Measurements from ENCODE around the gene ING3.
"Not testable (repeated sequence)": the region's sequence is repeated elsewhere in the genome, so short reads cannot be mapped to it uniquely, and the experiment has no call there.

ING3 gene

DNA sequence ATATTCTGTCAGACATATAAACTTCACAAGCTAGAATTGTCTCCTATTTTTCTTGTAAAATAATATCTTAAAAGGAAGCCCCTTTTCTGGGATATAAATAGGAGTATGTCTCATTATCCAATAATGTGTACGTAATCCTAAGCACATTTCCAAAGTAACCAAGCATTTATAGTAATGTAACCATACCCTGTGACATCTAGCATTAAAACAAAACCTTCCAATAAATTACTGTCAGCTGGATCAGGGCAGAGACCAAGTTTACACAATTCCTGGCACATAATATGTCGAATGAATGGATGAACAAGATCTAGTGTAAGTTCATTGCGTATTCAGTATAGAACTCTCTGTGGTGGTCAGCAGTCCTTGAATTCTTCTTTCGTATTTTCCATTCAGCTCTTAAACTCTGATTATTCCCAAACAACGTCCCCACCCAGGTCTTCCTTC, 52.2 kb downstream of the ING3 start:
- DNase-seq (ENCODE audit: low spot score): no peak

DNA sequence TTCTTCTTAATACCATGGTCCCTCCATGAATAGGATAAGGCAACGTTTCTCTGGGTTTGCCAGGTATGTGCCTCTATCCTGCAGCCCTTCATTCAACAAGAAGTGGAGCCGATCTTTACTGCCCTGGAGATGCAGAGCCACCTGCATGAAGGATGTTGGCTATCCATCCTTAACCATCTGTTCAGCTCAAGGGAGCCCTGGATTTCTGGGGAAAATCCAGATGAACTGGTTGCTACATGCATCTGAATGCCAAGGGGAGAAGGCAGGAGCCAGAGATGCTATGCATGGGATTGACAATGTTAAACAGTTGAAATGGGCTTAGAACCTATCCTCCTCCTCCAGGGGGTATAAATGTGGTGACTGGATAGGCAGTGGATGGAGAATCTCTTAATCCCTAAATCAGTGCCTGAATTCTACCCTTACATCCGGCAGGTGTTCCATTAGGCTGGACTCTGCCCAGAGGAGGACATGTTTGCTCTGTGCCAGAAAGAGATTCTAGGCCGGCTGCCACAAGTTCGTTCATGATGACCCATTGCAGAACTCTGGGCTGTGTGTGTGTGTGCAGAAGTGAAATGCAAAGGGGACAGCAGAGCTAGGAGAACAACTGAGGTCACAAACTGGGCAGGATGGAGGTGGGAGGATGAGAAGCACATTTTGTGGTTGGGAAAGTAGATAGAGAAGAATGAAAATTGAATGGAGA, 53.6 kb downstream of the ING3 start:
- no peak for DNase-seq (ENCODE audit: low spot score)

DNA sequence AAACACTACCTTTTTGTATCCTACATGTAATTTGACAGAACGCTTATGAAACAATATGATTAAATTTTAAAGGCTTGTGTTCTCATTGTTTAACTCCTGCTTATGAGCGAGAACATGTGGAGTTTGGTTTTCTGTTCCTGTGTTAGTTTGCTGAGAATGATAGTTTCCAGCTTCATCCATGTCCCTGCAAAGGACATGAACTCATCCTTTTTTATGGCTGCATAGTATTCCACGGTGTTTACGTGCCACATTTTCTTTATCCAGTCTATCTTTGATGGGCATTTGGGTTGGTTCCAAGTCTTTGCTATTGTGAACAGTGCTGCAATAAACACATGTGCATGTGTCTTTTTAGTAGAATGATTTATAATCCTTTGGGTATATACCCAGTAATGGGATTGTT, 54.5 kb downstream of the ING3 start:
- DNase-seq (ENCODE audit: low spot score): not testable (repeated sequence)

DNA sequence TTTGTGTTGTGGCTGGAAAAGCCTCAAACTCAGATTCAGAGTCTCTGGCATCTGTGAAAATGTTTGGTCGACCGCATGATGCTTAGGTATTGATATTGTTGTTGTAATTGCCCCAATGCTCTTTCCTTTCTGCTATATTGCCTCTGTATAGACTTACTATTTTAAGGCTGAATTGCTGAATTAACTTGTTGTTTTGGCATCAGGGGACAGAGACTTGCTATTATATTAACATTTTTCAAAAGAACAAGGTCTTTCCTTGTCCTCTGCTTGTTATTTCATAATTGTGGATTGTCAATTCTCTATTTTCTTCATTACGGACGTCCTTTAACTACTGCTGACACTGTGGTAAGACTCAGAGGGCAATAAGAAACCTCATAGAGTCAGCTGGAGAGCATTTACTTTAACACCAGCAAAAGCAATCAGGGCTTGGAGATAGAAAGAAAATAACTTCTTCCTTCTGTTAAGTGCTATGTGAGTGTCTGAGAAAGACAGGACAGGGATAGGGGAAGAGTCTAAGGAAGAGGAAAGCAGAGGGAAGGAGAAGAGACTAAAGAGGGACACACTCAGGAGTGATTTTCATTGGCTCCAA, 55.5 kb downstream of the ING3 start:
- no peak for DNase-seq (ENCODE audit: low spot score)

DNA sequence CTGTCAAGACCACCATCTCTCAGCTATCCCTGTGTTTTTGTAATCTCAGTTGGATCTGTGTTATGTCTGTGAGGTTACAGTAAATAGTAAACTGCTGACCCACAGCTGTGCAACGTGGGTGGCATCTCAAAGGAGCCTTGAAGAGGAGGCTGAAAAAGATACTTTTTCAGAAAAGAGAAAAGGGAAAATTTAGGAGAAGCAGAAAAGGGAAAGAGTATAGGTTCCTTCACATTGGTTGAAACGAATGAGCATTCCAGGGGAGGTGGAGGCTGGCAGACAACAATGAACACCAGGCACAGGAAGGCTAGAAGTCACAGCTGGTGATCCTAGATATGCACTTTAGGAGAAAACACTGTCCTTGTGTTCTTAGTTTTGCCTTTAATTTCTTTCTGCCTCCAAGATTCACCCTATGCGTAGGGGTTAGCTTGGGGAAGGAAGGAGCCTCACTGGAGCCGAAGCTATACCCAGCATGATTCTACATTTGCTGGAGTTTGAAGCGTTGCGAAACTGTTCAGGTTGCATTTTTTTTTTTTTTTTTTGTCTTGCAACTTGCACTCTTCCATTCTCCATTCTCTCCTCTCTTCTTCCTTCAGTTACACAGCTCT, 56.2 kb downstream of the ING3 start:
- DNase-seq (ENCODE audit: low spot score): no peak

DNA sequence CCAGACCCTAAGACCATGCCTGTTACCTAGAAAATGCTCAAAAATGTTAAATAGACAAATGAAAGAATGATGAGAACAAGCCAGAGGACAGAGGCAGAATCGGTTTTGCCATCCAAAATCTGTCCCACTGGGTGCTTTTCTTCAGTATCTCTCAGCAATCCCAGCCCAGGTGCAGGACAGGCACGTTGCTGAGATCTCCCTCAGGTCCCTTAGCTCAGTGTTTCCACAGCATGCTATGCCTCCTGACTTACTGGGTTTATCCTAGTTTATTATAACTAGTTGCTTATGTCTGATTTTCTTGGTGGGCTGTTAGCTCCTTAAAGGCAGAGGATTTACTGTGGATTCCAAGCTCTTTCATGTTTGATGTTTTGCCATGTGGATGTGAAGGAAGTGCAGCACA, 58.2 kb downstream of the ING3 start:
- no peak for DNase-seq (ENCODE audit: low spot score)

DNA sequence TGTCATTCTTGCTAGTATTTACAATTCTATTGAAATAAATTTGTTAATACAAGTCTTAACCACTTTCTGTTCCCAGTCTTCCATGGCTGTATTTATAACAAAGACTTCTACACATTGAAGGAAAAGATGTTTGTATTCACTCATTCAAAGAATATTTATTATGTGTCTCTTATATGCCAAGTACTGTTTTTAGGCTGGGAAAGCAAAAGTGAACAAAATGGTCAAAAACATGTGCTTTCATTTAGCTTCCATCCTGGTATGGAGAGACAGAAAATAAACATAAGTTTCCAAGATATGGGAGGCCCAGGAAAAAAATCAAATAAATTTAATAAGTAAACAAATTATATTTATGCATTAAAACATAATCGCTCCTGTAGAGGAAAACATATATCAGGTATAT, 60.8 kb downstream of the ING3 start:
- no peak for DNase-seq (ENCODE audit: low spot score)

DNA sequence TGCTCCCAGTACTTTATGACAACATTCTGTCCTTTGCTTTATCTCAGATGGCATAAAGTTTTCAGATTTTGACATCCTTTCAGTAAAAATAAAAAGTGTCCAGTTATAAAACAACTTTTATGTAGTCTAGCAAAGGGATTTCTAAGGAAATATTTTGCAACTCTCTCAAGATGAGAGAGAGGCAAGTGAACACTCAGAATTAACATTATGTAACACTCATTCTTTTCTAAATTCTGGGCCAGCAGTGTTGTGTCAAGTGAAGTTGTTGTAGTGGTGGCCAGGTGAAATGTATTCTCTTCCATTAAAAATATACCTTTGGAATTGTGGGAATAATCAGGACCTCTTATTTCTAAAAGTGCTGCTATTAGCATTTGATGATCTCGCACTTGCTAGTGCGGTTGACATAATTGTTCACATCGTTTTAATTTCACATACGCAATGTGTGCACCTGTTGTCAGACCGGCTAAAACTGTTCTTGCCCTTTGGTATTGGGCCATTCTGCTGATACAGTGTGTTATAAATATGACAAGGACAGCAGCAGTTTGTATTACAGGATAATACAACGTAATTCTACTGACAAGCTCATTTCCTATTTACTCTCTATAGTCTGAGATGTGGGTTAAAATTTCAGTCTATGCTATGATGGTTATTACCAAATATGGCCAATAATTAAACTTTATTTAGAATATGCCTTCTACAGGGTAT, 61.7 kb downstream of the ING3 start:
- DNase-seq (ENCODE audit: low spot score): no peak

DNA sequence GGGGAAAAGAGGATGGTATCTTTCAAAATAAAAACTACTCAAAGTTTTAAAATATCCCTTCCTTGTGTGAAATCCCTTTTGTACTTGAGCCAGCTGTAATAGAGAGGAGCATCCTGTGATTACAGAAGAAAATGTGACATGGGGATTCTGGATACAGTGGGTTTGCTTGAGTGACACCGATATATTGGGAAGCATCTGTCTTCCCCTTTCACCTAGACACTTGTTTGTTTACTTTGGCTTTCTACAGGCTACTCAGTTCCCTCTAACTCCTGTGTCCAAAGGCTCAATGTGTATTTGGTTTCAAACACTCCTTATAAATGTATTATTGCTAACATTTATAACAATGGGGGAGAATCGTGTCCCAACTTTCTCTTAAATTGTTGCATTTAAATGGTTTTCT, 62.3 kb downstream of the ING3 start:
- no peak for DNase-seq (ENCODE audit: low spot score)

DNA sequence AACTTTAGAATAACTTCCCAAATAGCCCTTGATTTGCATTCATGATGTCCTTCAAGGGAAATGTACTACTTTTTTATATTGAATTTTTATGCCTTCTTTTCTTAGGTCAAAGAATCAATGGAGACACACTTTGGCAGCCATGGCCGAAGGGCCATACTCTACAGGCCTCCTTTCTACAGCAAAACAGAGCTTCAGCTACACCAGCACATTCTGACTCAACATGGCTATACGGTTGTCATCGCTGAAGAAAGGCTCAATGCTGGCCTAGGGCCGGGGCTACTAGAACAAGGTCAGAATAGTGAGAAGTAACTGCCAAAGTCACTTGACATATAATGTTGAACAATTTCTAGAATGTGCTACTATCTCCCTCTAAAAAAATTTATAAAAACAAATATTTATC, 65.0 kb downstream of the ING3 start:
- no peak for DNase-seq (ENCODE audit: low spot score)

DNA sequence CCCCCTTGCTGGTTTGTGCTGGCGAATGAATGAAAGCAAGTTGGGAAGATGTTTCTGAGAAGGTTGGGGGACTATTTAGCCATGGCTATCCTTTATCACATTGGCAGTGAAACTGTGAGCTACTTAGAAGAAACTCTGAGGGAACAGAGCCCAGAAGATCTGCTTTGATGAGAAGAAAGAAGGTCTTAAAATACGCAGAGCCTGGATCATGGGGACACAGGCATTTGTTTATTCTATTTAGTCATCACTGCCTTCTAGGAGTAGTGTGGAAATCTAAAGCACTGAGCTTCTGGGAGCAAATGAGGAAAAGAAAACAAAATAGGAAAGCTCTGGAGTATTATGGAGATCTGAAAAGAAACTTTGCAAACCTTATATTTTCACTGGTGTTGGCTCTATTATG, 66.4 kb downstream of the ING3 start:
- DNase-seq (ENCODE audit: low spot score): peak; percentile 35

DNA sequence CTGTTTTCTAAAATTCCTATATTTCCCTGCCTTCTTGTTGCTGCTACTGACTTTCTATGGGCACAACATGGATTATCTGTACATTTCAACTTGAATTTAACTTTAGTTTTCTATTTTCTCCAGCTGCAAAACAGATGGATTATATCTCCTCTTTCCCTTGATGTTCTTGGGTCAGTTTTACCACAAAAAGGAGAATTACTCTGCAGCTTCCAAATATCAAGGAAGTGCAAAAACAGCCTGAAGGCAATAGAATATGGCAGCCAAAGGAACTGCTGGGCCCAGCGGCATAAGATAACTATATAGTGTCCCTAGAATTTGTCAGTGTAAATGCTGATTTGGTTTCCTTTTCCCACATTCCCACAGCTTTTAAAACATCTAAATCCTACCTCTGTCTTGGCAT, 67.0 kb downstream of the ING3 start:
- DNase-seq (ENCODE audit: low spot score): no peak

DNA sequence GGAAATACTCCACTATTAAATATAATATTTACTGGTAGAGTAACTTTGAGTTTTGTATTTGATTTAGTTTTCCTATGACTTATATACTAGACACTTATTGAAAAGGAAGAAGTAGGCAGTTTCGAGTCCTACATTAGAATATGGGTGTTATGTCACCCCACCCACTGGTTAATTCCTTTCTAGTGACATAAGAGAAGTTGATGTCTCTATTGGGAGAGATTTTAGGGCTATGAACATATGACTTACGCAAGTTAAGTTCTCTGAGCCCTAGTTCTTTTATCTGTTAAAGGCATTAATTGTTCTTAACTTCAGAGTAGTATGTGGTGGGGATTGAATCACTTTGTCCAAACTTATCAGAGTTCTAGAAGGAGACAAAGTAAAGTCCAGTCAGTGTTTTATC, 68.4 kb downstream of the ING3 start:
- DNase-seq (ENCODE audit: low spot score): no peak

DNA sequence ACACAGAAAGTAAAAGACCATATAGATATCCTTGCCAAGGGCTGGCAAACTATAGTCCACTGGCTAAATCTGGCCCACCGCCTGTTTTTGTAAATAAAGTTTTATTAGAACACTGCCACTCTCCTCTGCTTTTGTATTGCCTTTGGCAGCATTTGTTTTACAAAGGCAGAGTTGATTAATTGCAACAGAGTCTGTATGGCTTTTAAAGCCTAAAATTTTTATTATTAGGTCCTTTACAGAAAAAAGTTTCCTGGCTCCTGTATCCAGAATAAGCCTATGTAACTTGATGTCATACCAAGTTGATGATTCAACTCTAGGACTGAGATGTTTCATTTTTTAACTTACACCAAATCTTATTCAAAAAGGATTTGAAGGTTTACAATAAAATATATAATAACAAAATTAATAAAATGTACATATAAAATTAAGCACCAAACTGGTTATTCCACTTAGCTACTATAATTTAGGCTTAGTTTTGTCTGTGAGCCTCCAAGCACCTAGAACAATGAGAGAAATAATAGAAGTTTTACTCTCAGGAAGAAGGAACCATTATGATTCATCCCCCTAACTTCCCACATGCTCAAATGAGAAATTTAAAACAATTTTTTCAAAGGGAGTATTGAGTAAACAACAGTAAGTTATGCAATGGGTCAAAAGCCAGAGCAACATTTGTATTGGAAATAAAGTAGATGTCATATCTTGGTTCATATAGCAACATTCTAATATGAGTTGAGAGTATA, 69.8 kb downstream of the ING3 start:
- no peak for DNase-seq (ENCODE audit: low spot score)

DNA sequence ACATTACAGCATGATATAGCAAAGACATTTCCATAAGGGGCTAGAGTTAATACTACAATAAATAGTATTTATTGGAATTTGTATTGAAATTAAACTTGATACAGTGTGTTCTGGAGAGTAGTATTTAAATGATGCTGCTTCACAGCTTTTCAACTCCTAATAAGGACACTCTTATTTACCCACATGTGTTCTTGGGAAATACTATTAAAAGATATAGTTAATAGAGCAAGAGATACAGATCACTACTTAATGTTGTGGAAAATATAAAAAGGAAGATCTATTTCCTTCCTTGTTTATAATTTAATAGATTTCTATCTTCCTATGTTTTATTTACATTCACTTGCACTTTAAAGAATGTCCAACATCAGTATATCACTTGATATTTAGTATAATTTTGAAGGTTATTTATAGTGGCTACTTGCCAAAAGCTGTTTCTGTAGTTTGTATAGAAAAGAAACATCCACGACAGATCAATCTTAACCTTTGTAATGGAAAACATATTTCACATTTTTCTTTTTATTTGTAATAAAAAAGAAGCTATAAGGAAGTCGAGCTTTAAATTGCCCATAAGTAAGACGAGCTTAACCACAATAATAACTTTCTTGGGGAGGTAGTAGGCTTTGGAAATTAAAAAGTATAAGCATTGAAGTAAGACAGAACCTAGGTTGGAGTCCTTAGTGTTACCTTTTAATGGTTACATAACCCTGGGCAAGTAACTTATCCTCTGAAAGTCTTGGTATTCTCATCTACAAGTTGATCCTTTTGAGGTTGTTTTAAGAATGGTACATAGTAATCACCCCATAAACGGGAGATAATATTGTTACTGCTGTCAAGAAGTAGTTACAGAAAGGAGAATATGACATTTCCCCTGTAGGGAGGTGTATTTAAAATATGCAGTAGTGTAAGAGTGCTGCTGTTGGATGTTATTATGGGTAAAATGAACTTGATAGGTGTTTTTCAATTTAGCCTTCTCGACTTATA, 70.7 kb downstream of the ING3 start:
- no peak for DNase-seq (ENCODE audit: low spot score)

DNA sequence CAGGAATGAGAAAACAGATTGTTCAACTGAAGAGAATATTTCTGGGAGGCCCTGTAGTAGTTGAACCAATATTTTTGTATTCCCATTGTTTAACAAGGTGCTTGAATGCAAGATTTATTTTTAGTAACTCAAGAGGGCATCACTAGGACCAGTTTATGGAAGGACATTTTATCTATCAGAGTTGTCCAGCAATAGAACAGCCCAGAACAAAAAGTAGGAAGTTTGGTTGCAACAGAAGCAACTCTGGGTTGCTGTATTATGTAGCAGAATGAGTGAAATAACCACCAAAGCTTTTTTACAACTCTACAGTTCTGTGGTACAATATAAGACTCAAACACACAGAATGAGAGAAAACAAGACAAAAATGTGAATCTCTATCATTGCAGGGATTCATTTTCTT, 72.6 kb downstream of the ING3 start:
- DNase-seq (ENCODE audit: low spot score): no peak

DNA sequence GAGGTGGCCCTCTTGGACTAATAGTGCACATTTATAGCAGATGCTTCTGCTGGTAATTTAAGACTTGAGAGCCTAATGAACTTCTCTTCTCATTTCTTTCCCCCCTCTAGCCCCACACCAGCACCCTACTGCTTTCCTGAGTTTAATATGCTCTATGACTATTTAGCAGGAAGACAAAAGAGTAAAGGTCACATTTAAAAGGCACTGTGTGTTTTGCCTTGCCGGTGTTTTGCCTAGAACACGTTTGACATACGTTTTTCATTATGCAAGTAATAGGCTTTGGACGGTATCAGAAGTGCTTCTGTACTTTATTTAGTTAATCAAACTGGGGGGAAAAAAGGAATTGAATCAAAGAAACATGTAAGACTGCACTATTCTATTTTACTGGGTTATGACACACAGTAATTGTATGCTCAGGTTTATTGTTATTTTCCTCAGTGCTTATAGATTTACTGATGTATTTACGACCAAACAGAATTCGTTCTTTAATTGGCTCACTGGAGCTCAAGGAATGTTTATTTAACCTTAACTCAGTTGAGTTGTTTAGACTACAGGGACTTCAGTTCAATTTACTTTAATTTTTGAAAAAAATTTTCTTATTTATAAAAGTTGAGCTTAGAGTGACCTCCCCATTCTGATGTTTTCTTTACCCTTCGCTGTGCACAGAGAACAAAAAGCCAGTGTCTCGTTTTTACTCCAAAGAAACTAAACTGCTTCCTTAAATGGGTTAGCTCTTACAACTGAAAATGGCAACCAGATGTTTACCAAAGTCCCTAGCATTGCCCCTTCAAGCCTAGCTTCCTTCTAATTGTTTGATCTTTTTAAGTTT, 73.3 kb downstream of the ING3 start:
- no peak for DNase-seq (ENCODE audit: low spot score)

DNA sequence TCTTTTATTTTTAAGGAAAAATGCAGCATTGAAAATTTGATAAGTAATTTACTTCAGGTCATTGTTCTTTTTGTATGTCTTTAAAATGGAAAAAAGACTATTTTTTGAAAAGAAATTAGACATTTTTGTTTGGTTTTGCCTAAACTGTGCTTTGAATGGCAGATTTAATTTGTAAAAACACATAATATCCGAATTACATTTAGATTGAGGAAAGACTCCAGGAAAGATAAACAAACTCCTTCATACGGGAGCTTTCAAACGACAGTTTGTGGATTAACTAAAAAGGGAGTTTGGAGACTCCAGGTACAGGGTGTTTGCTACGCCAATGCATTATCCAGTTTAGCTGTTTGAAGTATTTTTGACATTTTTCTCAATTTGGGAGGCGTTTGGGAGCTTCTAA, 74.0 kb downstream of the ING3 start:
- DNase-seq (ENCODE audit: low spot score): no peak

DNA sequence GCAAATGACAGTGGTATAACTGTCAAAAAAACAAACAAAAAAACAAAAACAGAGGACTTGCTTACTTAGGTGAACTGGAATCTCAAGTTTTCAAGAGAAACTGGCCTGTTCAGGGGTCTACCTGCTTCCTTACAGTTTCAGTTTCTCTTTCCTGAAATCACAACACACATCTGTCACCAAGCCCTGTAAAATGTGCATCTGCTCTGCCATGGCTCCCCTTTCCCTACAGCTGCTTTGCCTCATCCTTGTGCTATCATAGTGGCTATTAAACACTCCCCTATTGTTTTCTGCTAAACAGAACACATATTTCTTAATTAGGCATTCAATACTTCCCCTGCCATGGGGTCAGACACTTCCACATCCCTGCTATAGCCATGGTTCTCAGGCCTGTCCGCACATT, 75.6 kb downstream of the ING3 start:
- DNase-seq (ENCODE audit: low spot score): no peak

DNA sequence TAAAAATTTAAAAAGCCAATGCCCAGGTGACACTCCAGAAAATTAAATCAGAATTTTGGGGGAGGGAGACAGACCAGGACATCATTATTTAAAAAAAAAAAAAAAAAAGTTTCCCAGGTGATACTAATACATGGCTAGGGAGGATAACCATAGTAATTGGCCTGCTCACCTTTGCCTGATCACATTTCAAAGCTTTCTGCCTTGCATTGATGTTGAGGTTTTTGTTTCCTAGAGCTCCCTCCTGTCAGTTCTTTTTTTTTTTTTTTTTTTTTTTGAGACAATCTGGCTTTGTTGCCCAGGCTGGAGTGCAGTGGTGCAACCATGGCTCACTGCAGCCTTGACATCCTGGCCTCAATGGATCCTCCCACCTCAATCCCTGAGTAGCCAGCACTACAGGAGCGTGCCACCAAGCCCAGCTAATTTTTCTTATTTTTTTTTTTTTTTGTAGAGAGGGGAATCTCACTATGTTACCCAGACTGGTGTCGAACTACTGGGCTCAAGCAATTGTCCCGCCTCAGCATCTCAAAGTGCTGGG, 76.1 kb downstream of the ING3 start:
- no peak for DNase-seq (ENCODE audit: low spot score)

Data from AG08396 (cell line).